22Rv1 (cell line): ENCODE results near the gene DYNLL2.

ENCODE experiments used
- ZFX ChIP-seq: fragments of 450-650 bp; IDR thresholded peaks from 2 replicates; pipeline ENCODE4 v1.6.1; 2017; ENCODE audit warnings: antibody characterized with exemption, borderline replicate concordance
- TF ChIP-seq, protein P1 (sequence below): fragments of 450-650 bp; IDR thresholded peaks from 2 replicates; pipeline ENCODE4 v1.5.1; 2017; ENCODE audit warnings: mild to moderate bottlenecking

DNA sequence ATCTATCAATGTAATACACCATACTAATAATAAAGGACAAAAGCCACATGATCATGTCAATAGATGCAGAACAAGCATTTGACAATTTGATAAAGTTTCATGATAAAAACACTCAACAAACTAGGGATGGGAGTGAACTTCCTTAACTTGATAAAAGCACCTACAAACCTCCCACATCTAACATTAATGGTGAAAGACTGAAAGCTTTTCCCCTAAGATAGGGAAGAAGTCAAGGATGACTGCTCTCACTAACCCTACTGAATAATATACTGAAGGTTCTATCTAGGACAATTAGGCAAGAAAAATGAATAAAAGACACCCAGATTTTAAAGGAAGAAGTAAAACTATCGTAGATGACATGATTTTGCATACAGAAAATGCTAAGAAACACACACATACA is 10.4 kb upstream of the DYNLL2 start:
- TF ChIP-seq, protein P1, sequence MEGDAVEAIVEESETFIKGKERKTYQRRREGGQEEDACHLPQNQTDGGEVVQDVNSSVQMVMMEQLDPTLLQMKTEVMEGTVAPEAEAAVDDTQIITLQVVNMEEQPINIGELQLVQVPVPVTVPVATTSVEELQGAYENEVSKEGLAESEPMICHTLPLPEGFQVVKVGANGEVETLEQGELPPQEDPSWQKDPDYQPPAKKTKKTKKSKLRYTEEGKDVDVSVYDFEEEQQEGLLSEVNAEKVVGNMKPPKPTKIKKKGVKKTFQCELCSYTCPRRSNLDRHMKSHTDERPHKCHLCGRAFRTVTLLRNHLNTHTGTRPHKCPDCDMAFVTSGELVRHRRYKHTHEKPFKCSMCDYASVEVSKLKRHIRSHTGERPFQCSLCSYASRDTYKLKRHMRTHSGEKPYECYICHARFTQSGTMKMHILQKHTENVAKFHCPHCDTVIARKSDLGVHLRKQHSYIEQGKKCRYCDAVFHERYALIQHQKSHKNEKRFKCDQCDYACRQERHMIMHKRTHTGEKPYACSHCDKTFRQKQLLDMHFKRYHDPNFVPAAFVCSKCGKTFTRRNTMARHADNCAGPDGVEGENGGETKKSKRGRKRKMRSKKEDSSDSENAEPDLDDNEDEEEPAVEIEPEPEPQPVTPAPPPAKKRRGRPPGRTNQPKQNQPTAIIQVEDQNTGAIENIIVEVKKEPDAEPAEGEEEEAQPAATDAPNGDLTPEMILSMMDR = no peak
- TF ChIP-seq ZFX = no peak
